ENCODE measurements around the gene TBCCD1. TPM values are rescaled to one million over a fixed set of nuclear protein-coding genes. Genes with fewer than 3 reads are reported as not detected.

The TBCCD1 gene
- total and polyA plus RNA-seq, 2 of the 8 experiments (the other 6 are each of a cell fraction or from before 2014, with no cell fraction given) = 11.3 to 13.9 TPM

DNA sequence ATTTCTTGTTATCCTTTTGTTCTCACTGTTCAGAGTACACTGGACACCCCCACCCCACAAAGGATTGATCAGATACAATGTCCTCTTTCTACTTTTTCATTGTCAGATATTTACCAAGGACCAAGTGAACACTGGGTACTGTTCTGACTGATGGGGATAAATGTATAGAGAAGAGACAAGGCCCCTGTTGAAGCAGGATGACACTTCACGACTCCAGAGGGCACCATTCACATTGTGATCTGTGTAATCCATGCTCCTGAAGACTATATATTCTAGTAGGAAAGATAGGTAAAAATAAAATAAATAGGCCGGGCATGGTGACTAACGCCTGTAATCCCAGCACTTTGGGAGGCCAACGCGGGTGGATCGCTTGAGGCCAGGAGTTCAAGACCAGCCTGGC, 15.8 kb downstream of the TBCCD1 start:
- no peak overlapping the region for H3K4me2 ChIP-seq (ENCODE audit: insufficient read depth in 1 of 2, low read depth in 2 of 2, low read length in 2 of 2)
- FAIRE-seq (no peak), DNase-seq (ENCODE audit: low read depth in 1 of 2, low spot score in 2 of 2) (no peak)
- H3K4me1 ChIP-seq (replicated peaks in 1 of 4; ENCODE audit: control insufficient read depth in 3 of 4, insufficient read depth in 4 of 4, low read length in 3 of 4) = no peaks in the 10 kb centered on the region
- H4K8ac ChIP-seq (ENCODE audit: extremely low read depth, insufficient read depth, low read length) = no peak overlapping the region
- H3K9me3 ChIP-seq (ENCODE audit: insufficient read depth in 2 of 2, low read depth in 1 of 2, low read length in 1 of 2) = no peaks in the 10 kb centered on the region
- H3K23ac ChIP-seq (ENCODE audit: insufficient read length) = no peak overlapping the region
- H3K23me2 ChIP-seq (ENCODE audit: low read depth, low read length) = no peaks in the 10 kb centered on the region
- no peak overlapping the region for H3K4ac ChIP-seq (replicated peaks; ENCODE audit: insufficient read length, low read depth, low read length)
- CTCF ChIA-PET (ENCODE audit: partially characterized antibody) = interaction anchor here (1.8 to 6.0 kb wide), 2 partner anchors 11 to 66 kb away, joined by 7 to 57 read pairs; no protein-coding TSS in a partner anchor
- H3K27ac ChIP-seq (ENCODE audit: low read depth, low read length) = no peak overlapping the region
- H2AFZ ChIP-seq (ENCODE audit: low read length) = no peak overlapping the region
- no peak overlapping the region for H3K4me3 ChIP-seq (ENCODE audit: extremely low read depth in 1 of 4, insufficient read depth in 2 of 4, low read depth in 3 of 4, low read length in 4 of 4)
- no peak overlapping the region for H4K5ac ChIP-seq (ENCODE audit: insufficient read length, low read depth, low read length)
- TF ChIP-seq CHD2 (IDR thresholded peaks at IDR 0.05; ENCODE audit: low read length) (no peak), POLR2AphosphoS5 (IDR thresholded peaks at IDR 0.05; ENCODE audit: low read depth, low read length) (no peak), TEAD4 (IDR thresholded peaks at IDR 0.05; ENCODE audit: low read depth, low read length) (no peak), TAF1 (IDR thresholded peaks at IDR 0.05; ENCODE audit: low read depth, low read length) (no peak)
- TF ChIP-seq, protein P1, sequence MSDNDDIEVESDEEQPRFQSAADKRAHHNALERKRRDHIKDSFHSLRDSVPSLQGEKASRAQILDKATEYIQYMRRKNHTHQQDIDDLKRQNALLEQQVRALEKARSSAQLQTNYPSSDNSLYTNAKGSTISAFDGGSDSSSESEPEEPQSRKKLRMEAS (IDR thresholded peaks at IDR 0.05) = no peak
- peaks cover 0 to 2% of the 10 kb centered on the region in 2 experiments for H4K20me1 ChIP-seq (replicated peaks in 1 of 2; ENCODE audit: control insufficient read depth in 1 of 2, insufficient read depth in 2 of 2, low read length in 2 of 2)
- no peak overlapping the region for H2BK15ac ChIP-seq (ENCODE audit: low read length)
- H2AK5ac ChIP-seq (ENCODE audit: low read depth, low read length) = no peak overlapping the region
- H4K91ac ChIP-seq (replicated peaks; ENCODE audit: insufficient read length, low read length) = no peak overlapping the region
- H2BK5ac ChIP-seq (ENCODE audit: low read depth, low read length) = no peak overlapping the region
- POLR2A ChIA-PET (ENCODE audit: partially characterized antibody) = no interaction called here
- no peaks in the 10 kb centered on the region for H3K27me3 ChIP-seq (replicated peaks in 1 of 4; ENCODE audit: control insufficient read depth in 3 of 4, extremely low read depth in 1 of 4, insufficient read depth in 3 of 4, low read length in 3 of 4)
- no peak overlapping the region for H2BK120ac ChIP-seq (replicated peaks; ENCODE audit: low read depth, low read length)
- no peaks in the 10 kb centered on the region for H3K79me1 ChIP-seq (ENCODE audit: low read depth, low read length)
- no peaks in the 10 kb centered on the region for H3K79me2 ChIP-seq (ENCODE audit: control insufficient read depth in 1 of 2, insufficient read depth in 2 of 2, low read length in 2 of 2)
- H3K14ac ChIP-seq (ENCODE audit: insufficient read length) = no peak overlapping the region
- H3K9ac ChIP-seq (replicated peaks in 1 of 4; ENCODE audit: extremely low read depth in 1 of 4, low read depth in 3 of 4, low read length in 3 of 4) = no peak overlapping the region
- no peak overlapping the region for H3K56ac ChIP-seq (replicated peaks; ENCODE audit: insufficient read length, low read depth, low read length)
- no peak overlapping the region for H3K18ac ChIP-seq (ENCODE audit: extremely low read depth, low read length)
- H2BK12ac ChIP-seq (ENCODE audit: low read depth, low read length) = no peak overlapping the region
- 88% methylated on average over 6 of the region's 6 CpGs; no CpG with 5 or more reads in 1 of the 2 experiments for WGBS, 2 experiments (ENCODE audit: extremely low coverage in 1 of 2, insufficient coverage in 1 of 2, insufficient read length in 1 of 2, insufficient replicate concordance in 2 of 2, low coverage in 1 of 2, low lambda C conversion rate in 2 of 2, missing lambda C conversion rate in 1 of 2)
- H2BK20ac ChIP-seq (ENCODE audit: low read length) = no peak overlapping the region
- H3K36me3 ChIP-seq (ENCODE audit: control insufficient read depth in 2 of 4, insufficient read depth in 4 of 4, low read length in 3 of 4) = peaks cover 0 to 12% (median 7%) of the 10 kb centered on the region in 4 experiments; a peak in 4 of 8 replicates
